OCI-LY7 (cell line): Measurements from ENCODE around the gene LRP1-AS.

Experiments used
- CTCF ChIP-seq: fragments of 200-600 bp; sonication (generic); conservative IDR thresholded peaks from 2 replicates; pipeline ENCODE4 v1.5.1; 2014; ENCODE audit warnings: mild to moderate bottlenecking, antibody characterized with exemption, low read length, moderate library complexity, mixed read lengths
- EZH2phosphoT487 ChIP-seq: fragments of 200-600 bp; sonication (generic); IDR thresholded peaks from 2 replicates; pipeline ENCODE4 v1.6.1; 2018; ENCODE audit warnings: low read depth, borderline replicate concordance, mild to moderate bottlenecking, mixed run types, antibody characterized with exemption, low read length, moderate library complexity, mixed read lengths

- no peak for TF ChIP-seq CTCF
- TF ChIP-seq EZH2phosphoT487 = no peak
Measured at GRCh38 chr12:57133013-57133569, 14.3 kb downstream of the LRP1-AS start.
